Activated CD4-positive, alpha-beta T cell treated with anti-CD3 and anti-CD28 coated beads, Interleukin-2, Interleukin-6, amounts not matched to agents 100 ng/mL and 50 ng/mL, durations not matched to agents 16 hours and 8 hours (primary cell): ENCODE data around the gene PPAT.
A peak's percentile ranks its signal among the peaks of the same experiment; 100 is the strongest.
"Not testable (repeated sequence)": the region's sequence is repeated elsewhere in the genome, so short reads cannot be mapped to it uniquely, and the experiment has no call there.

Experiments
- DNase-seq: peaks from one replicate; pipeline ENCODE4 v3.0.0-alpha.2; 2020

The PPAT gene

GRCh38 chr4:56435140-56435926 is at the start of gene PPAT:
TSS of gene PPAT (minus strand) at chr4:56435615. CDS start at chr4:56435477, 138 bp downstream.
- DNase-seq, result peak; percentile 98

GRCh38 chr4:56480691-56481090 is 45.3 kb upstream of the PPAT start:
- no peak for DNase-seq

GRCh38 chr4:56477192-56477702 is 41.8 kb upstream of the PPAT start:
- DNase-seq, result no peak

GRCh38 chr4:56475917-56476316 is 40.5 kb upstream of the PPAT start:
- no peak for DNase-seq

GRCh38 chr4:56469489-56470210 is 34.2 kb upstream of the PPAT start:
- DNase-seq, result no peak

- peak; percentile 64 for DNase-seq
Observed at GRCh38 chr4:56468097-56468422, 32.6 kb upstream of the PPAT start.

GRCh38 chr4:56467284-56468096 is 32.1 kb upstream of the PPAT start, which contains the start of gene SRP72:
TSS of gene SRP72 (plus strand) at chr4:56467617. CDS start at chr4:56467636, 19 bp downstream.
- peak; percentile 92 for DNase-seq

- no peak for DNase-seq
Observed at GRCh38 chr4:56466910-56467283, 31.5 kb upstream of the PPAT start.

- peak; percentile 47 for DNase-seq
Observed at GRCh38 chr4:56466296-56466761, 30.9 kb upstream of the PPAT start.

- no peak for DNase-seq
Observed at GRCh38 chr4:56465599-56466295, 30.3 kb upstream of the PPAT start.

- no peak for DNase-seq
Observed at GRCh38 chr4:56464581-56464980, 29.2 kb upstream of the PPAT start.

- DNase-seq, result no peak
Observed at GRCh38 chr4:56463711-56464110, 28.3 kb upstream of the PPAT start.

- DNase-seq, result no peak
Observed at GRCh38 chr4:56462157-56462556, 26.7 kb upstream of the PPAT start.

- DNase-seq, result no peak
Observed at GRCh38 chr4:56460085-56460484, 24.7 kb upstream of the PPAT start.

GRCh38 chr4:56450342-56450741 is 14.9 kb upstream of the PPAT start:
- no peak for DNase-seq

GRCh38 chr4:56449475-56449874 is 14.1 kb upstream of the PPAT start:
- DNase-seq, result not testable (repeated sequence)

- DNase-seq, result no peak
Observed at GRCh38 chr4:56448301-56448700, 12.9 kb upstream of the PPAT start.

GRCh38 chr4:56445699-56446098 is 10.3 kb upstream of the PPAT start:
- no peak for DNase-seq

- DNase-seq, result no peak
Observed at GRCh38 chr4:56444719-56445118, 9.3 kb upstream of the PPAT start.

GRCh38 chr4:56440983-56441382 is 5.6 kb upstream of the PPAT start:
- DNase-seq, result no peak

- no peak for DNase-seq
Observed at GRCh38 chr4:56438766-56439165, 3.4 kb upstream of the PPAT start.

- DNase-seq, result peak; percentile 57
Observed at GRCh38 chr4:56434599-56435139, 746 bp downstream of the PPAT start.
